Dendritic cell treated with granulocyte-macrophage colony-stimulating factor and Interleukin-4, amounts not matched to agents 40 ng/mL and 50 ng/mL, for 4 days (primary cell): Measurements from ENCODE around the gene CTNNA3.

Source experiments
- H3K27ac Mint-ChIP-seq: one replicate; pipeline ENCODE4 v1.8.0; 2022; ENCODE audit warnings: mild to moderate bottlenecking, mixed read lengths
- H3K27me3 Mint-ChIP-seq: one replicate; pipeline ENCODE4 v1.8.0; 2022; ENCODE audit warnings: mild to moderate bottlenecking, mixed read lengths
- H3K36me3 Mint-ChIP-seq: one replicate; pipeline ENCODE4 v1.8.0; 2022; ENCODE audit warnings: low read depth, mixed read lengths
- H3K4me1 Mint-ChIP-seq: one replicate; pipeline ENCODE4 v1.8.0; 2022; ENCODE audit warnings: low read depth, mixed read lengths
- H3K4me3 Mint-ChIP-seq: one replicate; pipeline ENCODE4 v1.8.0; 2022; ENCODE audit warnings: mild to moderate bottlenecking, moderate library complexity, mixed read lengths
- H3K9me3 Mint-ChIP-seq: one replicate; pipeline ENCODE4 v1.8.0; 2022; ENCODE audit warnings: mixed read lengths
- intact Hi-C: fragments of 100-400 bp; cut with micrococcal nuclease; formaldehyde crosslinking; loops from one replicate; pipeline ENCODE4 v1.15.0; 2022

The CTNNA3 gene

DNA sequence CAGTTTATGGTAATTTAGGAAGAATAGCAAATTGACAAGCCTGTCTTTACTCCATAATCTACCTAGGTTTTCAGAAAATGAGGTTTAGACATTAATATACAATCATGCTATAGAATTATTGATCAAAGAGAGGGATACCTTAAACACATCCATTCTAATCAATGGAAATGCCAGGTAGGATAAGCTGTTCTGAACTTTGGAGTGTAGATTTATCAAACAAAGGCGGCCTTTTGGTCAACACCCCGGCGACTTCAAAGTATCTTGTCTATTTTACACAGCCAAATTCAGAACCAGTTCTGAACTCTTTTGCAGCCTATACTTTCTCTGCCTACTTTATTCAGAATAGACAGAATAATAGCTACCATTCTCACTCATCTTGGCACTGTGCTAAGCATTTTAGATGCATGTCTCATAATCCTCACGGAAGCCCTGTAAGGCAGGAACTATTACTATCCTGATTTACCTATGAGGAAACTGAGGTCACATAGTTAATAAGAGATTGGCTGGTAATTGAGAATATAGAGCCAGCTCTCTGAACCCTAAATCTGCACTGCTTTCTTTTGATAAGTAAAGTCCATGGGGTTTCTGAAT is 1412.0 kb downstream of the CTNNA3 start:
- H3K27me3 Mint-ChIP-seq, result no peaks in the 10 kb centered on the region
- intact Hi-C loops, result no loop called here
- no peak overlapping the region for H3K27ac Mint-ChIP-seq
- no peaks in the 10 kb centered on the region for H3K36me3 Mint-ChIP-seq
- no peaks in the 10 kb centered on the region for H3K4me1 Mint-ChIP-seq
- H3K9me3 Mint-ChIP-seq, result no peaks in the 10 kb centered on the region
- no peak overlapping the region for H3K4me3 Mint-ChIP-seq

DNA sequence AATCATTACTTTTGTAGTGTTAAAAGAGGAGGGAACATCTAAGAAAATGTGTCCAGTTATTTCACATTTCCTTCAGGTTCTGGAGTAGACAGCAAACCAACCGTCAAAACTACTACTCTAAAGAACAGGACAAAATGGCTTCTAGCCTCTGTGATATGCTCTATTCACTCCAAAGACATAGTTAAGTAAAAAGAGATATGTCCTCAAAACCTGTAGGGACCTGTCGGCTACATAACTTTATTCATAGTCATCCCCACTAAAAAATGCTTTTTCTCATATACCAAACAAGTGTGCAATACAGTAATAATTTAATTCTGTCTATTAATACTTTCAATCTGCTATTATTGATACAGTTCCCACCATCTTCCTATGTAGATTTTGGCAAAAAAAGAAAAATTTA is 1412.9 kb downstream of the CTNNA3 start:
- intact Hi-C loops, result no loop called here
- Mint-ChIP-seq H3K27ac (no peak overlapping the region), H3K4me1 (no peaks in the 10 kb centered on the region), H3K9me3 (no peaks in the 10 kb centered on the region), H3K4me3 (no peak overlapping the region), H3K36me3 (no peaks in the 10 kb centered on the region), H3K27me3 (no peaks in the 10 kb centered on the region)

DNA sequence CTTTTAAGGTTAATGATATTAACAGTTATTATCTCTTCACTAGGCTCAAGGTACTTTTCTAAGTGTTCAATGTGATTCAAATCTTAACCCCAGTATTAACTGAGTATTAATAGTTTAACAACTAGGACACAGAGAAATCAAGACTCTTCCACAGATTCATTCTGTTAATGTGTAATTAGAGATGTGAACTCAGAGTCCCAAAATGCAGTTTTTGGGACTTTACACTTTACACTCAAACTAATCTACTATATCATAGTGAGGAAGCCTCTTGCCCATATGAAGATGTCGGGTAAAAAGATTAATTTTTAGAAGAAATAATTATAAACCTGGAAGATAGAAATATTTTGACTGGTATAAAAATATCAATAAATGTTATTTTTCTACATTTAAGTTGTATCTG is 1414.7 kb downstream of the CTNNA3 start:
- H3K27me3 Mint-ChIP-seq, result no peaks in the 10 kb centered on the region
- no peaks in the 10 kb centered on the region for H3K9me3 Mint-ChIP-seq
- intact Hi-C loops, result no loop called here
- H3K36me3 Mint-ChIP-seq, result no peaks in the 10 kb centered on the region
- H3K4me1 Mint-ChIP-seq, result no peaks in the 10 kb centered on the region
- H3K27ac Mint-ChIP-seq, result no peak overlapping the region
- no peak overlapping the region for H3K4me3 Mint-ChIP-seq

DNA sequence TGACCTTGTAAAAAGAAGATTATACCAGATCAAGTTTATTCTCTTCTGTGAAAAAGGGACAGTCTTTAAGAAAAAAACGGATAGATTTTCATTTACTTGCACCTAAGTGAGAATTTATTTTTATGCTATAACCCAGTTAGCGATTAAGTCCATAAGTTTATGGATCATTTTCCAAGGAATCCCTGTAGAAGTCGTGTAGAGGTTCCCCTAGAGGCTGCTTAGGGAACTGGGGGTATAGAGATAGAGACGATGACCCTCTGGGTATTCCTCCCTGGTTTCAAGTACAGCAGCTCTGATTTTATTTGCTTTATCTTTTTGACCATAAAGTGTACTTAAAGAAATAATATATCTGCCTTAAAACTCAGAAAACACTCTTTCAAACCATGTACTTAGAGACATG is 1418.5 kb downstream of the CTNNA3 start:
- Mint-ChIP-seq H3K27me3 (no peaks in the 10 kb centered on the region), H3K4me3 (no peak overlapping the region), H3K36me3 (no peaks in the 10 kb centered on the region), H3K9me3 (peaks cover 13% of the 10 kb centered on the region), H3K27ac (no peak overlapping the region), H3K4me1 (no peaks in the 10 kb centered on the region)
- intact Hi-C loops, result no loop called here

DNA sequence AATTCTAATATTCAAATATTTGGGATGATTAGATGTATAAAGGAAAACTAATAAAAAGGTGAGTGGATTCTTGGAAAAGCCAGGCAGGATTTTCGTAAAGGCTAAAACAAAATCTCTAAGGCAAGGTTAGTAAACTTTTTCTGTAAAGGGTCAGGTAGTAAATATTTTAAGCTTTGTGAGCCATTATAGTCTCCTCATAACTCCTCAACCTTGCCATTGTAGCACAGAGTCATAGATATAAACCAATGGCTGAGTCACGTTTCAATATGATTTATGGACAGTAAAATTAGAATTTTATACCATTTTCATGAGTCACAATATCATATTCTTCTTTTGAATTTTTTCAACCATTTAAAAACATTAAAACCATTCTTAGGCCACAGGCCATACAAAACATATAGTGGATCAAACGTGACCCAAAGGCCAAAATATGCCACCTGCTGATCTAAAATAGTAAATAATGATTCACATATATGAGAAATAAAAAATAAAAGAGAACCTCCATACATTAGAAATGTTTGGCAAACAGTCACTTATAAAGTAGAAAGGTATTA is 1422.0 kb downstream of the CTNNA3 start:
- no peaks in the 10 kb centered on the region for H3K4me1 Mint-ChIP-seq
- peaks cover 20% of the 10 kb centered on the region for H3K9me3 Mint-ChIP-seq
- H3K27me3 Mint-ChIP-seq, result no peaks in the 10 kb centered on the region
- H3K36me3 Mint-ChIP-seq, result no peaks in the 10 kb centered on the region
- intact Hi-C loops, result no loop called here
- no peak overlapping the region for H3K27ac Mint-ChIP-seq
- no peak overlapping the region for H3K4me3 Mint-ChIP-seq

- Mint-ChIP-seq H3K9me3 (peaks cover 8% of the 10 kb centered on the region), H3K36me3 (no peaks in the 10 kb centered on the region), H3K27me3 (no peaks in the 10 kb centered on the region), H3K4me3 (no peak overlapping the region), H3K27ac (no peak overlapping the region), H3K4me1 (no peaks in the 10 kb centered on the region)
- intact Hi-C loops, result no loop called here
Measured at GRCh38 chr10:66265398-66265797, 1430.6 kb downstream of the CTNNA3 start.

- Mint-ChIP-seq H3K4me1 (no peaks in the 10 kb centered on the region), H3K36me3 (no peaks in the 10 kb centered on the region), H3K4me3 (no peak overlapping the region), H3K9me3 (peaks cover 28% of the 10 kb centered on the region), H3K27me3 (no peaks in the 10 kb centered on the region), H3K27ac (no peak overlapping the region)
- intact Hi-C loops, result no loop called here
Measured at GRCh38 chr10:66259836-66260235, 1436.2 kb downstream of the CTNNA3 start.

DNA sequence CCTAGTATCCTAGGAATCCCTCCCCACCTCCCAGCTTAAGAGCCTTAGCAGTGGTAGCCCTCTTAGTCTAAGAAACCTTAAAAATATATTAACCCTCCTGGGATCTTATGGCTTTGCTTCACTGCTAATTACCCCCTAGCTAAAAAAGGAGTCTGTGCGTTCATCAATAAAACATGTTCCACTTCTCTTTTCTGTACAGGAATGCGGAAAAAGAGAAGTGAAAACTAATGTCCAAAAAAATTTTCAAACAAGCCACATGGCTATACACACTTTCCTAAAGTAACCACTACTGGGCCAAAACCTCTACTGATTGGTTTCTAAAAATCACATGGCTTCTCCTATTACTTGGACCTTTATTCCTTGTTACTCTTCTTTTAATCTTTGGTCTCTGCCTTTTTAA is 1437.3 kb downstream of the CTNNA3 start:
- intact Hi-C loops, result no loop called here
- Mint-ChIP-seq H3K27me3 (no peaks in the 10 kb centered on the region), H3K36me3 (no peaks in the 10 kb centered on the region), H3K4me1 (no peaks in the 10 kb centered on the region), H3K9me3 (peaks cover 35% of the 10 kb centered on the region), H3K27ac (no peak overlapping the region), H3K4me3 (no peak overlapping the region)

GRCh38 chr10:66257801-66258200 is 1438.2 kb downstream of the CTNNA3 start:
- Mint-ChIP-seq H3K36me3 (no peaks in the 10 kb centered on the region), H3K27me3 (no peaks in the 10 kb centered on the region), H3K4me1 (no peaks in the 10 kb centered on the region), H3K4me3 (no peak overlapping the region), H3K9me3 (peaks cover 35% of the 10 kb centered on the region), H3K27ac (no peak overlapping the region)
- intact Hi-C loops, result no loop called here

GRCh38 chr10:66252986-66253385 is 1443.0 kb downstream of the CTNNA3 start:
- Mint-ChIP-seq H3K9me3 (peaks cover 34% of the 10 kb centered on the region), H3K4me1 (no peaks in the 10 kb centered on the region), H3K36me3 (no peaks in the 10 kb centered on the region), H3K27ac (no peak overlapping the region), H3K27me3 (no peaks in the 10 kb centered on the region), H3K4me3 (no peak overlapping the region)
- intact Hi-C loops, result no loop called here

GRCh38 chr10:66246177-66246576 is 1449.8 kb downstream of the CTNNA3 start:
- intact Hi-C loops, result no loop called here
- no peaks in the 10 kb centered on the region for H3K27me3 Mint-ChIP-seq
- H3K27ac Mint-ChIP-seq, result no peak overlapping the region
- H3K4me1 Mint-ChIP-seq, result no peaks in the 10 kb centered on the region
- peaks cover 43% of the 10 kb centered on the region for H3K9me3 Mint-ChIP-seq
- H3K36me3 Mint-ChIP-seq, result no peaks in the 10 kb centered on the region
- H3K4me3 Mint-ChIP-seq, result no peak overlapping the region

GRCh38 chr10:66244953-66245352 is 1451.0 kb downstream of the CTNNA3 start:
- peaks cover 43% of the 10 kb centered on the region for H3K9me3 Mint-ChIP-seq
- H3K4me3 Mint-ChIP-seq, result no peak overlapping the region
- intact Hi-C loops, result no loop called here
- no peaks in the 10 kb centered on the region for H3K36me3 Mint-ChIP-seq
- no peaks in the 10 kb centered on the region for H3K27me3 Mint-ChIP-seq
- H3K27ac Mint-ChIP-seq, result no peak overlapping the region
- H3K4me1 Mint-ChIP-seq, result no peaks in the 10 kb centered on the region

- Mint-ChIP-seq H3K27ac (no peak overlapping the region), H3K9me3 (peaks cover 32% of the 10 kb centered on the region), H3K36me3 (no peaks in the 10 kb centered on the region), H3K27me3 (no peaks in the 10 kb centered on the region), H3K4me3 (no peak overlapping the region), H3K4me1 (no peaks in the 10 kb centered on the region)
- intact Hi-C loops, result no loop called here
Measured at GRCh38 chr10:66242885-66243284, 1453.1 kb downstream of the CTNNA3 start.

DNA sequence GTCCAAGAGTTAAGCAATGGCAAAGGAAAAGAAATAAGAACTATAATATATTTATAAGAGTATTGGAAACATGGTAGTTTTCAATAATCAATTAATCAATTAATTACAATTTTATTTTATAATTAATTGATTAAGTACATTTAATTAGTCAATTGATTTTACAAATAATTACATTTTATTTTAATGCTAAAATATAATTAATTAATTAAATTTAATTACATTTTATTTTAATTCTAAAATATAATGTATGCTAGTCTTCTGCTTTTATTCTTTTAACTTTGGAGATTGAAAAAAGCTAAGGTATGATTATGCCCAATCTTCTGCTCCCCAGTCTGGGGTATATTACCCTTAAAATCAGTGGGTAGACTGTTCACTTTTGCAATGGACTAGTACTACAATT is 1456.9 kb downstream of the CTNNA3 start:
- no peak overlapping the region for H3K4me3 Mint-ChIP-seq
- intact Hi-C loops, result no loop called here
- H3K27me3 Mint-ChIP-seq, result no peaks in the 10 kb centered on the region
- no peaks in the 10 kb centered on the region for H3K4me1 Mint-ChIP-seq
- H3K27ac Mint-ChIP-seq, result no peak overlapping the region
- no peaks in the 10 kb centered on the region for H3K36me3 Mint-ChIP-seq
- peaks cover 2% of the 10 kb centered on the region for H3K9me3 Mint-ChIP-seq

GRCh38 chr10:66238343-66238742 is 1457.7 kb downstream of the CTNNA3 start:
- Mint-ChIP-seq H3K4me3 (no peak overlapping the region), H3K27me3 (no peaks in the 10 kb centered on the region), H3K9me3 (no peaks in the 10 kb centered on the region), H3K27ac (no peak overlapping the region), H3K4me1 (no peaks in the 10 kb centered on the region), H3K36me3 (no peaks in the 10 kb centered on the region)
- intact Hi-C loops, result no loop called here
